ENCODE data around the gene AMFR. TPM values are rescaled to one million over a fixed set of nuclear protein-coding genes. Genes with fewer than 3 reads are reported as not detected.
"Not testable (repeated sequence)": the region's sequence is repeated elsewhere in the genome, so short reads cannot be mapped to it uniquely, and the experiment has no call there.

AMFR gene
- total RNA-seq, 1 donor from 2014 or later = 65.2 TPM

DNA sequence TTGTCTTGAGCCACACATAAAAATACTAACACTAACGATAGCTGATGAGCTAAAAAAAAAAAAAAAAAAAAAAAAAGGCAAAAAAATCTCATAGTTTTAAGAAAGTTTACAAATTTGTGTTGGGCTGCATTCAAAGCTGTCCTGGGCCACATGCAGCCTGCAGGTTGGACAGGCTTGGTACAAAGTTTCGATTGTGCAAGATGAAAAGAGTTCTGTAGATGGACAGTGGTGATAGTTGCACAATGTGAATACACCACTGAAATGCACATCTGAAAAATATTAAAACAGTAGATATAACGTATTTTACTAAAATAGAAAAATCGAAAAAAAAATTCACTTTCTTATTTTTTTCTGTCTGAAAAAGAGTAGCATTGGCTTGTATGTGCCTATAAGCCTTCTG is 42.9 kb downstream of the AMFR start:
- H3K27ac ChIP-seq (replicated peaks) = no peak overlapping the region
- TF ChIP-seq, protein P1, sequence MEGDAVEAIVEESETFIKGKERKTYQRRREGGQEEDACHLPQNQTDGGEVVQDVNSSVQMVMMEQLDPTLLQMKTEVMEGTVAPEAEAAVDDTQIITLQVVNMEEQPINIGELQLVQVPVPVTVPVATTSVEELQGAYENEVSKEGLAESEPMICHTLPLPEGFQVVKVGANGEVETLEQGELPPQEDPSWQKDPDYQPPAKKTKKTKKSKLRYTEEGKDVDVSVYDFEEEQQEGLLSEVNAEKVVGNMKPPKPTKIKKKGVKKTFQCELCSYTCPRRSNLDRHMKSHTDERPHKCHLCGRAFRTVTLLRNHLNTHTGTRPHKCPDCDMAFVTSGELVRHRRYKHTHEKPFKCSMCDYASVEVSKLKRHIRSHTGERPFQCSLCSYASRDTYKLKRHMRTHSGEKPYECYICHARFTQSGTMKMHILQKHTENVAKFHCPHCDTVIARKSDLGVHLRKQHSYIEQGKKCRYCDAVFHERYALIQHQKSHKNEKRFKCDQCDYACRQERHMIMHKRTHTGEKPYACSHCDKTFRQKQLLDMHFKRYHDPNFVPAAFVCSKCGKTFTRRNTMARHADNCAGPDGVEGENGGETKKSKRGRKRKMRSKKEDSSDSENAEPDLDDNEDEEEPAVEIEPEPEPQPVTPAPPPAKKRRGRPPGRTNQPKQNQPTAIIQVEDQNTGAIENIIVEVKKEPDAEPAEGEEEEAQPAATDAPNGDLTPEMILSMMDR (IDR thresholded peaks at IDR 0.05; ENCODE audit: borderline replicate concordance) = no peak
- peaks cover 25% of the 10 kb centered on the region for H3K9me3 ChIP-seq (replicated peaks)
- H3K36me3 ChIP-seq = peaks cover 86% of the 10 kb centered on the region
- intact Hi-C loops (cut with micrococcal nuclease) = no loop called here
- DNase-seq = no peak
- no peak overlapping the region for H3K4me3 ChIP-seq
- no peaks in the 10 kb centered on the region for H3K27me3 ChIP-seq (ENCODE audit: low read depth)
- peaks cover 8% of the 10 kb centered on the region for H3K4me1 ChIP-seq

DNA sequence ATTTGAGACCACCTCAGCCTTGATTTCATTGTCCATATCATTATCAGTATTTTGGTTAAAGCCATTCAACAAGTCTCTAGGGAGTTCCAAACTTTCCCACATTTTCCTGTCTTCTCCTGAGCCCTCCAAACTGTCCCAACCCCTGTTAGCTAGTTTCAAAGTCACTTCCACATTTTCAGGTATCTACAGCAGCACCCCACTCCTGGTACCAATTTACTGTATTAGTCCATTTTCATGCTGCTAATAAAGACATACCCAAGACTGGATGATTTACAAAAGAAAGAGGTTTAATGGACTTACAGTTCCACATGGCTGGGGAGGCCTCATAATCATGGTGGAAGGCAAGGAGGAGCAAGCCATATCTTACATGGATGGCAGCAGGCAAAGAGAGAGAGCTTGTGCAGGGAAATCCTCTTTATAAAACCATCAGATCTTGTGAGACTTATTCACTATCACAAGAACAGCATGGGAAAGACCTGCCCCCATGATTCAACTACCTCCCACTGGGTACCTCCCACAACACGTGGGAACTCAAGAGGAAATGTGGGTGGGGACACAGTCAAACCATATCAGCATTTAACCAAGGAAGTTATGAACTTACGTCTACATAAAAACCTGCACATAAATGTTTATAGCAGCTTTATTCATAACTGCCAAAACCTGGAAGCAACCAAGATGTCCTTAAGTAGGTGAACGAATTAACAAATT is 44.4 kb downstream of the AMFR start:
- H3K27ac ChIP-seq (replicated peaks); intact Hi-C loops (cut with micrococcal nuclease); H3K4me1 ChIP-seq; DNase-seq; H3K4me3 ChIP-seq; H3K27me3 ChIP-seq (ENCODE audit: low read depth): not testable (repeated sequence)
- Histone ChIP-seq H3K9me3 (replicated peaks) (peaks cover 25% of the 10 kb centered on the region), H3K36me3 (peaks cover 74% of the 10 kb centered on the region)

DNA sequence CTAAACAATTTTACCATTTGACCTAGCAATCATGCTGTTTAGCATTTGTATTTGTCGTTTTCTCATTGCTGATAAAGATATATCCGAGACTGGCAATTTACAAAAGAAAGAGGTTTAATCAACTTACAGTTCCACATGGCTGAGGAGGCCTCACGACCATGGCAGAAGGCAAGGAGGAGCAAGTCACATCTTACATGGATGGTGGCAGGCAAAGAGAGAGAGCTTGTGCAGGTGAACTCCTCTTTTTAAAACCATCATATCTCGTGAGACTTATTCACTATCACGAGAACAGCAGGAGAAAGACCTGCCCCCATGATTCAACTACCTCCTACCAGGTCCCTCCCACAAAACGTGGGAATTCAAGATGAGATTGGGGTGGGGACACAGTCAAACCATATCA is 46.3 kb downstream of the AMFR start:
- H3K27ac ChIP-seq (replicated peaks); intact Hi-C loops (cut with micrococcal nuclease); DNase-seq; H3K27me3 ChIP-seq (ENCODE audit: low read depth); H3K4me3 ChIP-seq; H3K4me1 ChIP-seq: not testable (repeated sequence)
- Histone ChIP-seq H3K36me3 (peaks cover 55% of the 10 kb centered on the region), H3K9me3 (replicated peaks) (peaks cover 25% of the 10 kb centered on the region)

DNA sequence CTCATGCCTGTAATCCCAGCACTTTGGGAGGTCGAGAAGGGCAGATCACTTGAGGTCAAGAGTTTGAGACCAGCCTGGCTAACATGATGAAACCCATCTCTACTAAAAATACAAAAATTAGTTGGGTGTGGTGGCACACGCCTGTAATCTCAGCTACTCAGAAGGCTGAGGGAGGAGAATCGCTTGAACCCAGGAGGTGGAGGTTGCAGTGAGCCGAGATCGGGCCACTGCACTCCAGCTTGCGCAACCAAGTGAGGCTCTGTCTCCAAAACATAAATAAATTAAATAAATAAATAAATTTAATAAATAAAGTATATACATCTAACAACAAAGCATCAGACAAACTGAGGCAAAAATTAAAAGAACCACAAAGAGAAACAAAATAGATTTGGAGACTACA is 49.6 kb downstream of the AMFR start:
- intact Hi-C loops (cut with micrococcal nuclease) = not testable (repeated sequence)

DNA sequence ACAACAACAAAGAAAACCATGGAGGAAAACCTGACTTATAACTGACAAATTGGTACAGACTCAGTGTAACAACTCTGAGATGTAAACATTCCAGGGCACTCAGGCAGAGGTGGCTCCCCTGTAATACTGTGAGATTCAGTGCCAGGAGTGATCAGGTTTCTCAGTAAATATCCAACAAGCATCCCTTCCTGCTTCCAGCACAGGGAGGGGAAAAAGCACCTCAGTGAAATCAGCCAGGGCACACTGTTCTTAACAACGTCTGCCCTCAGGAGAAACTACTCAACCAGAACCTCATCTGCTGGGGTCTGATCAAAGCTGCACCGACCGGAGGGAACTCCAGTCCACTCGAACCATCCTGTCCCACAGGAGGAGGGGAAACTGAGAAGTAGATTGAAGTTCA is 52.3 kb downstream of the AMFR start:
- TF ChIP-seq, protein P1 (IDR thresholded peaks at IDR 0.05; ENCODE audit: borderline replicate concordance) = no peak
- no peak overlapping the region for H3K4me3 ChIP-seq
- H3K9me3 ChIP-seq (replicated peaks) = no peaks in the 10 kb centered on the region
- no peaks in the 10 kb centered on the region for H3K27me3 ChIP-seq (ENCODE audit: low read depth)
- DNase-seq = no peak
- H3K36me3 ChIP-seq = peaks cover 20% of the 10 kb centered on the region
- H3K27ac ChIP-seq (replicated peaks) = no peak overlapping the region
- peaks cover 20% of the 10 kb centered on the region for H3K4me1 ChIP-seq
- intact Hi-C loops (cut with micrococcal nuclease) = no loop called here

More for the DNA sequence above, 49.6 kb downstream of the AMFR start:
- not testable (repeated sequence) for H3K4me3 ChIP-seq; H3K27me3 ChIP-seq (ENCODE audit: low read depth); H3K27ac ChIP-seq (replicated peaks); DNase-seq
- peaks cover 28% of the 10 kb centered on the region for H3K36me3 ChIP-seq
- H3K4me1 ChIP-seq = peaks cover 10% of the 10 kb centered on the region
- peaks cover 11% of the 10 kb centered on the region for H3K9me3 ChIP-seq (replicated peaks)

DNA sequence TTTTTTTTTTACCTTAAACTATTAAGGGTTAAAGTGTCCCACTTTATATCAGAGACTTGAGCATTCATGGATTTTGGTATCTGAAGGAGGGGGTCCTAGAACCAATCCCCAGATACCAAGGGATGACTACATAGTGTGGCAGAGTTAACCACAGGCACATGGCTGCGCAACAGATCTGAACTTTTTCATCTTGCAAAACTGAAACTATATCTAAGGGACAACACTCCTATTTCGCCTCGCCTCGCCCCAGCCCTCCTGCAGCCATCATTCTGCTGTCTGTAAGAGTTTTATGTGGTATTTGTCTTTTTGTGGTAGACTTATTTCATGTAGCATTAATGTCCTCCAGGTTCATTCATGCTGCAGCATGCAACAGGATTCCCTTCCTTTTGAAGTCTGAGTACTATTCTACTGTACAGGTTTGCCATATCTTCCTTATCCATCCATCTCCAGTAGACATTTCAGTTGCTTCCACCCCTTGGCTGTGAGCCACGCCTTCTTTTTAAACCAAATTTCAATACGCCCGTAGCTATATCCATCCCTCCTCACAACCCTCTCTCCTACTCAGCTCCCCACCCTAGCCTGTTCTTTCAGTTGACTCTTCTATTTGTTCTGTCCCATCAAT is 53.2 kb downstream of the AMFR start:
- Histone ChIP-seq H3K4me3 (no peak overlapping the region), H3K27ac (replicated peaks) (no peak overlapping the region), H3K4me1 (peaks cover 20% of the 10 kb centered on the region), H3K9me3 (replicated peaks) (no peaks in the 10 kb centered on the region), H3K27me3 (ENCODE audit: low read depth) (no peaks in the 10 kb centered on the region), H3K36me3 (peaks cover 29% of the 10 kb centered on the region)
- intact Hi-C loops (cut with micrococcal nuclease) = no loop called here
- TF ChIP-seq, protein P1 (IDR thresholded peaks at IDR 0.05; ENCODE audit: borderline replicate concordance) = no peak
- no peak for DNase-seq

DNA sequence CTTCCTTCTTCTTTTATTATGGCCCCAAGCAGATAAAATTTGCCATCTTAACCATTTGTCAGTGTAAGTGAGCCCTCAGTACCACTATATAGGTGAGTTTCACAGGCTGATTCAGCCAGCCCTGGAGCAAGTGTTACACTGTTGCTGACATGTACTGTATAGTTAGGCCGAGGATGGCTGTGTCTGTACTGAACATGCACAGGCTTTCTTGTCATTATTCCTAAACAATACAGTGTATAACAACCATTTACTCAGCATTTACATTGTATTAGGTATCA is 53.7 kb downstream of the AMFR start:
- intact Hi-C loops (cut with micrococcal nuclease) = no loop called here
- Histone ChIP-seq H3K4me1 (peaks cover 20% of the 10 kb centered on the region), H3K9me3 (replicated peaks) (no peaks in the 10 kb centered on the region), H3K27me3 (ENCODE audit: low read depth) (no peaks in the 10 kb centered on the region), H3K4me3 (no peak overlapping the region), H3K27ac (replicated peaks) (peak overlapping the region; percentile 30), H3K36me3 (peaks cover 34% of the 10 kb centered on the region)
- TF ChIP-seq, protein P1 (IDR thresholded peaks at IDR 0.05; ENCODE audit: borderline replicate concordance) = no peak
- no peak for DNase-seq
